ENCODE measurements around the gene ENG.
"Not testable (repeated sequence)": the region's sequence is repeated elsewhere in the genome, so short reads cannot be mapped to it uniquely, and the experiment has no call there.

Gene ENG

DNA sequence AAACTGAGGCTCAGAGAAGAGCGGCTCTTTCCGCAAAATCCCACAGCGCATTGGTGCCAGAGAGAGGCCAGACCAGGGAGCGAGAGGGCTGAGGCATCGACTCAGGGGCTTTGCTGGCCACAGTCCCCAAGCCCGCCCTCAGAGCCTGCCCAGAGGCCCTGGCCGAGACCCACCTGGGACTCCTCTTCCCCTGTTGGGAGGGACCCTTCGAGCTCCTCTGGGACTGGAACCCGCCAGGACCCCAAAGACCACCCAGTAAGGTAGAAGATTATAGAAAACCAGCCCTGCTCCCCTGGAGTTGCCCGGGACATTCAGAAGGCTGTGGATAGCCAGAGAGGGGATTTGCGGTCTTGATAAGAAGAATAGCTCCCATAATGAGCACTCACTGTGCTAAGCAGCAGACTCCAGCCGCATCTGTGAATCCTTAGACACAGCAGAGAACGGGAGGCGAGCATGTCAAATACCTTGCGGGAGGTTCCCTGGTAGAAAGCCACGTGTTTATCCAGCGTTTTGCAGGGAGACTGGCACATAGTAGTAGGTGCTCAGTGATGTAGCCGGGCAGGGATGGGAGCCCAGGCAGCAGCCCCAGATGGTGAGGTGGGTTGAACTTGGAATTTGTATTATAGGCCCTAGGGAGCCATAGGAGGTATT, 23.7 kb upstream of the ENG start:
- no peak for DNase-seq

DNA sequence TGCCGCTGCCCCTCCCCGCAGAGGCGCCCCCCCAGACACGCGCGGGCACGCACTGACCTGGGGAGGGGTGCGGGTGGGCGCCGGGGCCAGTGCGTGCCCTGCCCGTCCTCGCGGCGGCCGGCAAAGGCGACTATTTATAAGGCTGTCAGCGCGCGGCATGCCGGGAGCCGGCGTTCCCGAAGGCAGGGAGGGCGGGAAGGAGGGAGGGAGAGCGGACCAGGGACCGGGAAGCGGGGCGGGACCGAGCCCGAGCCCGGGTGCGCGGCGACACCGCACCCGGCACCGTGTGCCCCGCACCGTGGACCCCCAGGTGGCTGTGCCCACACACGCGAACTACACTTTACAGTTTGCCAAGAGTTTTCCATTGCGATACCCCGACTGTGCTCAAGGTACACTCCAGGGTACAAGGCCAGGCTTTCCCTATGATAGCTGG, 23.1 kb upstream of the ENG start, which contains the start of gene AK1:
Gene AK1 (minus strand): TSS at position 110 of the 433 bp plus-strand sequence. CDS start 3,058 bp downstream, outside the sequence.
- no peak for DNase-seq

DNA sequence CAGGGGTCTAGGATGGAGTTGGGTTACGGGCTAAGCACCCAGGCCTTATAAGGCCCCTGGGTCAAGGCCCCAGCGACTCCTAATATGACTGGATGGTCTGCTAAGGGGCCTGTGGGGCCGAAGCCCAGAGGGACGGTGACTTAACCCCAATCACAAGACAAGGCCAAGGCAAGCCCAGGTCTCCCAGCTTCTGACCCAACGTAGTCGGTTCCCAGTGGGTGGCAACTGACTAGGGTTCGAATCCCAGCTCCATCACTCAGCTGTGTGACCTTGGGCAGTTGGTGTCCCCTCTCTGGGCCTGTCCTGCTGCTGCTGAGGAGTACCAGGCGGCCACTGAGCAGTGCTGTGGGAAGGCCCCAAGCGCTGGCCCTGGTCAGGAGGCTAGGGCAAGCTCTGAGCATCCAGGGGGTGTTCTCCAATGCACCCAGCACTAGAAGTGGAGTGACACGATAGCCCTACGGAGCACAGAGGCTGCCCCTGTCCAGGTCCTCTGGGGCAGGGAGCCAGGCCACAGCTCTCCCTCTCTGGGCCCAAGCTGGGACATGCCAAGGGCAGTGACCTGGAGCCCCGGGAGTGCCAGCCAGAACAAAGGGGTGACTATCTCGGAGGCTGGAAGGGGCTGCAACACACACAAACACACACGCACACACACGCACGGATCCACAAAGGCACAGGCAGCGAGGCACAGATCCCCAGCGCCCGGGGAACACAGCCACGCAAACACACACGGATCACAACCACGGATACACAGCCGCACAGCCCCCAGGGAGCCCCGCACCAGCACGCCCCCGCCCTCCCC, 22.5 kb upstream of the ENG start:
- DNase-seq = no peak

DNA sequence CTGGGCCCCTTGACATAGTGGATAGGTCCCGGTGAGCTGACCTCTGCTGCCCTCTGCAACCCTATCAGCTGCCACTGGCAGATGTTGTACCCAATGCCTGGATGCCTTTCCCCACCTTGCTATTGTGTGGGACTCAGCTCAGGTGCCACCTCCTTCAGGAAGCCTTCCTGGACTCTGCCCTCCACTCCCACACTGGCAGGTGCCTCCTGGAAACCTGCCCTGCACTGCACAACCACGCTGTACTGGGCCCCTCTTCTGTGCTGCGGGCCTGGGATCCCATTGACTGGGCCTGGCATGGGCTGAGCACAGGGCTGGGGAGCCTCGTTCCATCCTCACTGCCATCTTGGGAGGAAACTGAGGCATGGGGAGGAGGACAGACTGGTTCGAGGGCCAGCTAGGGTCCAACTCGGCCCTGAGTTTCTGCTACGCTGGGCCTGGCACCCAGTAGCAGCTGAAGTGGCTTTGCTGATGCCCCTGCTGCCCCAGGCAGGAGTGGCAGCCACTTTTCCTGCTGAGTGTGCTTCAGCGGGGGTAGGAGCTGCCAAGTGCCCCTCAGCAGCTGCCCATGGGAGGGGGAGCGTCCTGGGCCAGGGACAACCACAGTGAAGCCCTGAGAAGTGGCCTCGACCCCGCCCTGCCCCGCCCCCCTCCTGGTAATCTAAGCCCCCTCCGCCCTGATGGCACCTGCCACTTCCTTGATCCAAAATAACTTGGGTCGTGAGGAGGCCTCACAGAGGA, 21.7 kb upstream of the ENG start:
- no peak for DNase-seq

DNA sequence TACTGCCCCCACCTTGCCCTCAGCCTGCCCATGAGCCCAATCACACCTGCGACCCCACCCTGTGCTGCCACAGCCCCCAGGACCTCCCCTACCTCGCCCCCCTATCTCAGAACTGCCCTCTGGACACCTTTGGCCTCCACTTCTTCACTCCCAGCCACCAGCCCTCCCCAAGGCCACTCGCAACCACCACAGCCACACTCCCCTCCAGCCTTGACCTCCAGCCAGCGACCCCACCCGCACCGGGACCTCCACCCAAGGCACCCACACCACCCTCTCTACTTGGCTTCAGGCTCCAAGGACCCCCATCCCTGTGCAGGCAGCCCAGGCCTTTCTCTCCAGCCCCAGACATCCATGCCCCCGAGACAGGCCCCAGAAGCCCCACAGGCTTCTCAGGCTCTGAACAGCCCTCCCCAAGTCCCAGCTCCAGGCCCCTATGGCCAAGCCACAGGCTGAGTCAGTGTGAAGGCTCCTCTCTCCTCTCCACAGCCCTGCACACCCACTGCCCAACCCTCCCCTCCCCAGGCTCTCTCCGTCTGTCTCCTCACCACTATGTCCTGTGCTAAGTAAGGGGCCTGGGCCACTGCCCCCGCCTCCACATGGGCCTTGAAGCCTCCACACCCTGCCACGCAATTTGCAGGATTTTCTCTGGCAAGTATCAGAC, 21.0 kb upstream of the ENG start:
- DNase-seq = no peak

DNA sequence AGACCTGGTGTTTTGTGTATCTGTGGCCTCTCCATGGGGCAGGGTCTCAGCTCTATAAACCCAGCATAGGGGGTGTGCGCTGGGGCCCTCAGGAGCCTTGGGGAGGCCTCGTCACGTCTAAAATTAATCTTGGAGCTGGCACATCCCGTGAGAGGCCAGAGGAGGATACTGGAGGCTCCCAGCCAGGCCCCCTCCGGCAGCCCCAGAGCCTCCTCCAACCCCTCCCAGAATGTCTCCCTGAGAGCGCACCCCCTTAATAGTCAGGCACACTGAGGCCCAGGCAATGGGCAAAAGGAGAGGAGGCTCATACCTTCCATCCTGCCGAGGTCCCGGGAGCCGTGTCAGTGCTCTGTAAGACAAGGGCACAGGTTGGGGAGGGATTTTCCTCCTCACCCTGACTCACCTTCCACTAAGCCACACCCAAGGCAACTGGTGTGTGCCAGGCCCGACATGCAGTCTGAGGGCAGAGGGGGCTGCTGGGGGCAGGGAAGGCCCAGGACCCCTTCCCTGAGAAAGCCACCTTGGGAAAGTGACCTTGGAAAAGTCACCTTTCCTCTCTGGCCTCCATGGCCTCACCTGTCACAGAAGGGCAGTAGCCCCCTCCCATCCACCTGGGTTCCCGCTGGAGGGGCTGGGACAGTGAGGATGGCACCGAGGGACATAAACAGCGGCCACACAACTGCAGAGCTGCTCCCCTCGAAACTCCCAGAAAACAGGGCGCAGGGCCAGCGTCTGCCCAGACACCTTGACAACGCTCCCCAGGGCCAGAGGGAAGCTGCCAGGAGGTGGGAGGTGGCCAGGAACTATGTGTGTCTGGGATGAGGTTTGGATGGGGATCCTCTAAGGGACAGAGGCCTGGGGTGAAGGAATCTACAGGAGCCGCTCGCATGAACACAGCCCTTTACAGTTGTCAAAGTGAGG, 20.1 kb upstream of the ENG start:
- DNase-seq = no peak

DNA sequence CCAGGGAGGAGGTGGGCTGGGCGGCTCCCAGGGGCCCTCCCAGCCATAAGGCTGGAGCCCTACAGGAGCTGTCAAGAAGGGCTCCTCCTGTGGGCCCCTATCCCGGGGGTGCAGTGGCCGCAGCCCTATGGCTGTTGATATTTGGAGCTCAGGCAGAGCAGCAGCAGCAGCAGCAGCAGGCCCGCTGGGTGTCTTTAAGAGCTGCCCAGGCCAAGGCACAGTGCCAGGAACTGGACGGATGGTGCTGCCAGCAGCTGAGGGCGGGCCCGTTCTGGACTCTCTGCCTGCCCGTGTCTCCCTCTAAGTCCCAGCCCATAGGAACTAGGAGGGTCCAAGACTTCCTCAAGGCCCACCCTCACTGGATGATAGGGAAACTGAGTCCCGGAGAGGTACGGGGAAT, 19.4 kb upstream of the ENG start:
- no peak for DNase-seq

DNA sequence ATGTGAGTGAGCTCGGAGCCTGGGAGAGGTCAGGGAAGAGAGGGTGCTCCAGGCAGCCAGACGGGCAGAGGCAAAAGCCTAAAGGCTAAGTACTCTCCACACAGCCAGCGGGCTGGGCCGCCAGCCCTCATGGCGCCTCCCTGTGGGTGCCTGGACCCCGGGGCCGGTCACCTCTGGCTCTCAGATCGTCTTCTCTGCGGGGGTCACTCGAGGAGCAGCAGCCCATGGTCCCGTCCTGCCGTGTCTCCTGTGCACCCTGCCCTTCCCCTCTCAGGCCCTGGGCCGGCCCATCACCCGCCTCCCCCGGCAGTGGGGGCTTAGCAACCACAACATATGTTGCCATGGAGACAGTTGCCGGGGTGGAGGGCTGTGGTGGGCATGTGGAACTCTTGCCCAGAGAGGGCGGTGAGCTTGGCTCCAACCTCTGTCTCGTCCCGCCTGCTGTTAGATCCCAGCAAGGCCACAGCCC, 18.8 kb upstream of the ENG start:
- no peak for DNase-seq

DNA sequence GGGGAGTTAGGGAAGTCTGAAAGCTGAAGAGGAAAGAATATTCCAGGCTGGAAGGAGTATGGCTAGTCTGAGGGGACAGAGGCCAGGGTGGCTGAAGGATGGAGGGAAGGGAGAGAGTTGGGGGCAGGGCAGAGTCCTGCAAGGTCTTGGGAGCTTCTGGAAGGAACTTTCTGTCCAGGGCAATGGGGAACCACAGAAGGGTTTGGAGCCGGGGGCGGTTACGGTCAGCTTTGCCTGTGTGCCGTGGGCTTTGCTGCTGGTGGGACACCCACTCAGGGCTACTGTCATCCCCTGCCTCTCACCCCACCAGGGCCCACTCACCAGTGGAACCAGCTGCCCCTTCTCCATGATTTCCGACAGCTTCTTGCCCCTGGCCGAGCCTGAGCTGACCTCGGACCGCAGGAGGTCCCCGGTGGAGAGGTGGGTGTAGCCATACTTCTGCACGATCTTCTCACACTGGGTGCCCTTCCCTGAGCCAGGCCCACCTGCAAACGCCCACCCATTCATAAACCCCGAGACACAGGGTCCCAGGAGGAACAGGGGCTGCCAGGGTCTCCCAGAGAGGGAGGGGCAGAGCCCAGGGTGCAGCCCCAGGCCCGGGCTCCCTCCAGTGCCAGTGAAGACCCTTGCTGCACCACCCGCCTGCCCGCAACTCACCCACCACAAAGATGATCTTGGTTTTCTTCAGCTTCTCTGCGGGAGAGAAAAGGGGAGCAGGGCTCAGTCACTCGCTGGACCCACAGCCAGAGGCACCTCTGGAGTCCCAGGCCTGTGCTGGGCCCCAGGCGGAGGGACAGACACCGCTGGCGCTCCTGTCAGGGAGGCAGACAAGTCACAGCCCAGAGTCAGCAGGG, 18.1 kb upstream of the ENG start:
- DNase-seq = no peak

DNA sequence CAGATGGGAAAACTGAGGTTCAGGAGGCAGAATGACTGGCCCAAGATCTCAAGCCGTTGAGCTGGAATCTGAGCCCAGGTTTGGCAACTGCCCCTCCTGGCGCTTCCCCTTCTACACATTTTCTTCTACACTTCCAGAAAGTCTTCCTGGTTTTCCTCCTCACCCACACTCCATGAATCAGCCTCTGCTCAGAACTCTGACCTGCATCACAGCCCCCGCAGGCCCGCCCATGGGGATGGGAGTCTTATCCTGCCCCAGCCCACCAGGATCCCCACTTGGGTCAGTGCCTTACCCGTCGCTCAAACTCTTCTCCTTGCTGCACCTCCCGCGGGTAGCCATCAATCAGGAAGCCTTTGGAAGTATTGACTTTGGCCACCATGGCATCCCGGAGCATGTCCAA, 17.1 kb upstream of the ENG start:
- DNase-seq = no peak

DNA sequence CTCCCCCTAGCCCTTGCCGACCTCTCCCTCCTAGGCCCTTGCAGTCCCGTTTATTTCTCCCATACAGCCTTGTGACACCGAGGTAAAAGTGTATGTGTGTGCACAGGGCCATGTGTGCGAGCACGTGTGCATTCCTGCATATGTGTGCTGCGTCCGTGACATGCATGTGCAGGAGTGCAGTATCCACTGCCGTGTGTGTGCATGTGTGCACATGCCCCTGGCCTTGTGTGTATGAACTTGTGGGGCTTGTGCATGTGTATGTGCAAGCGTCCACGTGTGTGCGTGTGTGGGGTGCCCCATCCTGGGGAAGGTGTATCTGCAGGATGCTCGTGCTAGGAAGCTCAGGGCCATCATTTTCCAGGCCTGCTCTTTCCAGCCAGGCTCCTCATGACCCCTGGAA, 16.4 kb upstream of the ENG start:
- no peak for DNase-seq

DNA sequence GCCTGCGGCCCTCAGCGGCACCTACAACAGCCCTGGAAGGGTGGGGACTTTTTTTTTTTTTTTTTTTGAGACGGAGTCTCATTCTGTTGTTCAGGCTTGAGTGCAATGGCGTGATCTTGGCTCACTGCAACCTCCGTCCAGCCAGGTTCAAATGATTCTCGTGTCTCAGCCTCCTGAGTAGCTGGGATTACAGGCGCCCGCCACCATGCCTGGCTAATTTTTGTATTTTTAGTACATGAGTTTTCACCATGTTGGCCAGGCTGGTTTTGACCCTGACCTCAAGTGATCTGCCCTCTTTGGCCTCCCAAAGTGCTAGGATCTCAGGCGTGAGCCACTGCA, 15.7 kb upstream of the ENG start:
- not testable (repeated sequence) for DNase-seq

DNA sequence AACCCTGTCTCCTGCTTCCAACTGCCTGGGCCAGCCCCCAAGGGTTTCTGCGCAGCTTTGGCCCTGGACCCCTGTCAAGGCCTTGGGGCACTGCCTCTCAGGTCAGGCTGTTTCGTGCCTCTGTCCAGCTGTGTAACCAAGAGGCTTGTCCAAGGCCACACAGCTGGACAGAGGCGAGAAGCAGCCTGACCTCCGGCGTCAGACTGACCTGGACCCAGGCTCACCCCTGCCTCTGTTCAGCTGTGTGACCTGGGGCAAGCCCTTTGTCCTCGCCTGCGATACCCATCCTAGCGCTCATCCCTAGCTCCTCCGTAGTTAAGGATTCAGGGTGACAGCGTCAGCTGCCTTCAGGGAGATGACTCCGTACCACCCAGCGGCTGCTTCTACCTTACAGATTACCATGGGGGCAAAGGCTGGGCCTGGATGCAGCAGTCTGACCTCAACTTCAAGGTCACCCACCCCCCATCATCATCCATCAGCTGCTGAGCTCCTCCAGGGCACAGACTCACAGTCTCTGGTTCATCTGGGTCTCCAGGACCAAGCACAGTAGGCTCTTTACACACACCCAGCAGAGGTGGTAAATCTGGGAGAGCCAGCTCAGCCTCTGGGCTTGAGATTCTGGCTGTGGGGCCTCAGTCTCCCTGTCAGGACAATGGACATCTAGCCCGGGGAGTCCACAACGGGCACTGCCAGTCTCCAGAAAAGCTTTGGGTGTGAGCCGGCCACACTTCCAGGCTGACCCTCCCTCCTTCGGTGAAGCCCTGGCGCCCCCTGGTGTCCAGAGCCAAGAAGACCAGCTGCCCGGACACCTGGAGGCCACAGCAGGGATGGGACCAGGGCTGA, 15.1 kb upstream of the ENG start:
- DNase-seq = no peak

DNA sequence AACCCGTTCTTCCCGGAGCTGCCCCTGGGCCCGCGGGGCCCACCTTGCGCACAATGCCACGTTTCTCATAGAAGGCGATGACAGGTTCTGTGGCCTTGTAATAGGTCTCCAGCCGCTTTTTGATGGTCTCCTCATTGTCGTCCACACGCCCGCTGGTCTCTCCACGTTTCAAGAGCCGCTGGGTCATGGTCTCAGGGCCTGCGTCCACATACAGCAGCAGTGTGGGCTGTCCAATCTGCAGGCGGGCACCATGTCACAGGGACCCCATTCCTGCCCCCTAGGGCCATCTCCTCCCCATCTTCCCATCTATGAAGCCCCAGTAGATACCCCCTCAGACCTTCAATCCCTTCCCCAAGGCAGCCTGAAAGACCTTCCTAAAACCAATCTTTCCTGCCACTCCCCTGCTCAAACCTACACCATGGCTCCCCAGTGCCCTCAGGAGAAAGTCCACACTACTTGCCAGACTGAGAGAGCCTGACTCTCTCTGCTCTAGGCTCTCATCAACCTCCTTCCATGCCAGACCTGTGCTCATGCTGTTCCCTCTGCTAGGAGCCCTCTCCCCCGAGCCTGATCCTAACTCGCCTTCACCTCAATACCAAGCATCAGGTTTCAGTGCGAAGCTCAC, 13.9 kb upstream of the ENG start:
- no peak for DNase-seq

DNA sequence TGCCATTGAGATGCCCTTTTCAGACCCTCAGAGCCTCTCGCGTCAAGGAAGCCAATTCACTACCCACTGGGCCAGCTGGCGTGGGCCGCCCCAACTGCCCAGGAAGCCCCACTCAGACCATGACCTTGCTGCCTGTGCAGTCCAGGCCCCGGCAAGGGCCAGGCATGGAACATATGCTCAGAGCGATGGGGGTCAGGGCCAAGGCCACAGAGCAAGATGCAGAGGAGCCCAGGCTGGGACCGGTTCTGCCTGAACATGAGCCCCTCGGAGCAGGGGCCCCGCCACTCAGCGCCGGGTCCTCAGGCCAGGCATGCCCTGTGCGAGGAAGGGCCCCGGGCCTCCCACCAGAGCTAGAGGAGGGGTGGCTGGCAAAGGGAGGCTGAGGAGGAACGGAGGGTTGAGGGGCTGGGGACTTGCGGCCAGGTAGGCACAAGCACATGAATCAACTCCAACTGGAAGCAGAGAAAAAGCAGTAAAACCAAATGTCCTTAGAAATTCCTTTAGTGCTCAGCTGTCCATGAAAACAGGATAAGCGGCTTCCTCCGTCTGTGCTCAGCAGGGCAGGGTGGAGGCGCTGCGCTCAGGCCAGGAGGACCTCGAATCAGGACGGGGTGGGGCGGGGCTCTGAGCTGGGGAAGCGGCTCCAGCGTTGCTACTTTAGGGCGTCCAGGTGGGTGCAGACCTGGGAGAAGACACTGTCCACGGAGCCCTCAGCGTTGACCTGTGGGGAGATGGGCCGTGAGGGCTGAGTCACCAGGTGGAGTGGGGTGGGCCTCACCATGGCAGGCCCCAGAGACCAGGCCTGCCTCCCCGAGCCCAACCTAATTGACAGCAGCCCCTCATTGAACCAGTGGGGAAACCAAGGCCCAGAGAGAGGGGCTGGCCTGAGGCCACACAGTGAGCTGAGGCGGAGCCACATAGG, 13.2 kb upstream of the ENG start:
- no peak for DNase-seq

DNA sequence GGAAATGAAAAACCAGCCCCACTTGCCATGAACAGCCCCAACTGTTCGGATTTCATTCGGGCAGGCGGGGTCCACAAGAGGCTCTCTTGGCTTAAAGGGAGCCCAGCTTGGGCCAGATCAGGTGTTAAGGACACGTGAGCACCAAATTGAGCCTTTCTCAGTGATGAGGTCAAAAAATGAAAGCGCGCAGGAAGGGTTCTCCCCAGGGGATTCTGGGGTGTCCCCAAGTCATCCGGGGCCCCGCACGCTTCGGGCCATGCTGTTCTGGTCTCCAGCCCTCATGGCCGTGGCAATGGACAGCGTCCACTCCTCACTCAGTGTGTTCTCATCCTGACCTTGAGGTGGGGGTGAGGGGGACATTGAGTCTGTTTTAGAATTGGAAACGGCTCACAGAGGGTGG, 12.1 kb upstream of the ENG start:
- no peak for DNase-seq

DNA sequence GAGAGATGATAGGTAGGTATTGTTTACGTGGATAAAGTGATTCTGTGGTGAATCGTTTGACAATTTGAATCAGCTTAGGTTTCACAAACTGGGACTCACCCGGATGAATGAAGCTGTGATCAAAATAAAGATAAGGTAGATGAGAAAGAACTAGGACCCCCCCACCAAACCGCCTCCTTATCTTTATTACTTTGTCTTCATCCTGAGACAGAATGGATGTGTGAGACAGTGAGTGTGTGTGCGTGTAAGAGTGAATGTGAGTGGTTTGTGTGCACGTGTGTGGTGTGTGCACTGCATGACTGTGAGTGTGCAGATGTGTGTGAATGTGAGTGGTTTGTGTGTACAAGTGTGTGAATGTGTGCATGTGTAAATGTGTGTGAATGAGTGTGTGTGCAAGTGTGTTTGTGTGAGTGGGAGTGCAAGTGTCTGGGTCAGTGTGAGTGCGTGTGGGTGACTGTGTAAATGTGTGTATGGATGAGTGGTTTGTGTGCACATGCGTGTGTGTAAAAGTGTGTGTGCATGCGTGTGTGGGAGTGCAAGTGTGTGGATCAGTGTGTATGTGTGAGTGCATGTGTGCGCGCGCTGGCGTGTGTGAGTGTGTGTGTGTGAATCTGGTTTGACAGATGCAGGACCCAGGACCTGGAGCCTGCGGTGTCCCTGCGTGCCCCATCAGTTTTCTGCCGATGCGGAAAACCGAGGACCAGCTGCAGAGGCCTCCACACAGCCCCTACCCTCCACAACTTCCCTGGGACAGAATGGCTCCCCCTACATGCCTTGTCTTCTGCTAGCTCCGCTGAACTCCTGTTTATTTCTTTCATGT, 11.4 kb upstream of the ENG start:
- no peak for DNase-seq

DNA sequence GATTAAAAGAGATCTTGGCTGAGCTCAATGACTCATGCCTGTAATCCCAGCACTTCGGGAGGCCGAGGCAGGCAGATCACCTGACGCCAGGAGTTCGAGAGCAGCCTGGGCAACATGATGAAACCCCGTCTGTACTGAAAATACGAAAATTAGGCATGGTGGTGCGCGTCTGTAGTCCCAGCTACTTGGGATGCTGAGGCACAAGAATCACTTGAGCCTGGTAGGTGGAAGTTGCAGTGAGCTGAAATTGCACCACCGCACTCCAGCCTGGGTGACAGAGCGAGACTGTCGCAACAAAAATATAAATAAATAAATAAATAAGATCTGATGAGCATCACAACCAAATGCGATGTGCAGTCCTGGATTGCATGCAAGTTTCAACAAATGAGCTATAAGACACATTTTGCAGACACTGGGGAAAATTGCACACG, 8.7 kb upstream of the ENG start:
- no peak for DNase-seq

Data from cortex of kidney (tissue), 1 donor.